Panc1 (cell line): ENCODE measurements around the gene CFAP77. TPM values are rescaled to one million over a fixed set of nuclear protein-coding genes. Genes with fewer than 3 reads are reported as not detected.

Experiments
- ATAC-seq: fragments of 200-7000 bp; cut with Tn5 transposase; 2 replicates; pipeline ENCODE4 v1.9.1; 2020; ENCODE audit warnings: mild to moderate bottlenecking, moderate library complexity
- BruUV-seq: library from RNA; stranded (reverse); fragments of 400-500 nt; replicated peaks from 2 replicates; lab custom pipeline; 2021; lab: Mats Ljungman, UMichigan
- CTCF ChIA-PET: fragments of 300-600 bp; sonication (Branson Sonifier 250); formaldehyde crosslinking; loops from one replicate; lab custom pipeline; 2022; ENCODE audit warnings: antibody characterized with exemption; lab: Charles Lee
- POLR2A ChIA-PET: fragments of 300-600 bp; sonication (Branson Sonifier 250); formaldehyde crosslinking; loops from one replicate; lab custom pipeline; 2022; ENCODE audit warnings: antibody characterized with exemption; lab: Charles Lee
- DNase-seq: peaks from one replicate; pipeline ENCODE4 v3.0.0-alpha.2; 2010; ENCODE audit warnings: low read depth, low spot score
- H3K27ac ChIP-seq: 2 replicates; pipeline ENCODE4 v1.5.1; 2011; ENCODE audit warnings: mild to moderate bottlenecking, low read length, inconsistent platforms
- H3K27me3 ChIP-seq: fragments of 200-500 bp; sonication (Bioruptor generic); 2 replicates; pipeline ENCODE4 v1.6.0; 2014; ENCODE audit warnings: low read length, inconsistent platforms; ENCODE audit not compliant: control insufficient read depth, insufficient read depth
- H3K36me3 ChIP-seq: fragments of 200-500 bp; sonication (Bioruptor generic); 2 replicates; pipeline ENCODE4 v1.5.1; 2014; ENCODE audit warnings: inconsistent platforms, mild to moderate bottlenecking, low read length, moderate library complexity; ENCODE audit not compliant: control insufficient read depth, insufficient read depth
- H3K4me1 ChIP-seq: 2 replicates; pipeline ENCODE4 v1.5.1; 2011; ENCODE audit warnings: inconsistent platforms, mild to moderate bottlenecking, low read length, moderate library complexity; ENCODE audit not compliant: control insufficient read depth, insufficient read depth
- H3K4me3 ChIP-seq, 2 experiments: 2 replicates each; pipeline ENCODE4 v1.5.1; 2011 to 2012; ENCODE audit warnings: low read depth in 2 of 2, low read length in 2 of 2, mild to moderate bottlenecking in 2 of 2, inconsistent platforms in 1 of 2, moderate library complexity in 1 of 2
- H3K9me3 ChIP-seq: fragments of 200-500 bp; sonication (Bioruptor generic); 2 replicates; pipeline ENCODE4 v1.5.1; 2014; ENCODE audit warnings: low read depth, mild to moderate bottlenecking, inconsistent platforms, low read length, moderate library complexity; ENCODE audit not compliant: control insufficient read depth, insufficient read depth
- POLR2AphosphoS5 ChIP-seq: IDR thresholded peaks from 2 replicates; pipeline ENCODE4 v1.6.1; 2012; ENCODE audit warnings: mild to moderate bottlenecking, low read depth, low read length, moderate library complexity
- REST ChIP-seq, 2 experiments: IDR thresholded peaks; 2 replicates each; pipeline ENCODE4 v1.6.1; 2011 to 2012; ENCODE audit warnings: low read depth in 2 of 2, control low read depth in 1 of 2, low read length in 1 of 2, mild to moderate bottlenecking in 1 of 2, moderate library complexity in 1 of 2; ENCODE audit not compliant: insufficient read depth in 1 of 2
- SIN3A ChIP-seq: IDR thresholded peaks from 2 replicates; pipeline ENCODE4 v1.6.1; 2012; ENCODE audit warnings: low read depth, mild to moderate bottlenecking, low read length, moderate library complexity, borderline replicate concordance; ENCODE audit not compliant: insufficient read depth
- TCF7L2 ChIP-seq: IDR thresholded peaks from 2 replicates; pipeline ENCODE4 v1.6.1; 2011; ENCODE audit warnings: mild to moderate bottlenecking, low read depth, low read length, inconsistent platforms
- in situ Hi-C: cut with HindIII; loops from 2 replicates; pipeline ENCODE4 v1.10.0; 2016; ENCODE audit warnings: low sequenced_read_pairs, low pct_unique_long_range_greater_than_20kb
- intact Hi-C: fragments of 100-400 bp; cut with micrococcal nuclease; formaldehyde crosslinking; loops from one replicate; pipeline ENCODE4 v1.10.0; 2022; ENCODE audit not compliant: unreplicated experiment
- total RNA-seq: library from RNA; stranded (reverse); gene quantifications from one replicate; pipeline ENCODE4 v1.2.1, GENCODE V29; 2021; ENCODE audit not compliant: unreplicated experiment
- TF ChIP-seq, protein P1 (sequence below): fragments of 450-650 bp; IDR thresholded peaks from 2 replicates; pipeline ENCODE4 v1.5.1; 2017; ENCODE audit warnings: mild to moderate bottlenecking

The CFAP77 gene
- total RNA-seq, 1 experiment from 2014 or later: not detected

DNA sequence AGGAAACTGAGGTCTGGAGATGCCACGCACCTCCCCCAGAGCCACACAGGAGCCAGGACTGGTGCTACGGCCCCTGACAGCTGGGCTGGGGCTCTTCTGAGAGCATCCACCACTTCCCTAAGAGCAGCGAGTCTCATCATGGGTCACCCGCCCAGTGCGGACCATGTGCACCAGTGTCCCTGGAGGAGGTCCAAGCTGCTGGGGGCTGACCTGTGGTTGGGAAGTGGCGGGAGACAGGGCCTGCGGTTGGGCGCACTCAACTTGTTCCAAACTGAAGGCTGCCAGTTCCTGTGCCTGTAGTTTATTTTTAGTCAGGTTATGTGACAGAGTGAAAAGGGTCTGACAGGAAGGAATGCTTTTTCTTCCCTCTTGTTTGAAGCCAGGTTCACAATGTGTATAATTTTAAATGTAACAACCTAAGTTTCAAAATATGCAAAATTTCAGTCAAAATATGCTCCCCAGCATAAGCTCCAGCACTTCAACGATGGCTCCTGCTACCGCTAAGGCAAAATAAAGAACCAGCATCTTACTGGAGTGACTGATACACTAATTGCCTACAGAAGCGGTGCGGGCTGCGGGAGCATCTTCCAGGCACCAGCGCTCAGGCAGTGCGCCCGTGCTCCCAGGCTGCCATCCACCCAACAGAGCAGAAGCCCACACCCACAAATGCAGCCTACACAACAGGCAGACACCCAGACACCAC, 187.2 kb downstream of the CFAP77 start:
- in situ Hi-C loops: no loop called here
- no peaks in the 10 kb centered on the region for H3K27me3 ChIP-seq
- no peak for ATAC-seq
- H3K9me3 ChIP-seq: no peaks in the 10 kb centered on the region
- no TSS peak for BruUV-seq
- no peak for DNase-seq
- ChIA-PET POLR2A (no interaction called here), CTCF (no interaction called here)
- intact Hi-C loops: no loop called here
- no peak for TF ChIP-seq SIN3A
- no peak for TF ChIP-seq REST (IDR thresholded peaks at IDR 0.05; ENCODE audit: insufficient read depth in 1 of 2, low read depth in 2 of 2, low read length in 1 of 2)
- TF ChIP-seq, protein P1, sequence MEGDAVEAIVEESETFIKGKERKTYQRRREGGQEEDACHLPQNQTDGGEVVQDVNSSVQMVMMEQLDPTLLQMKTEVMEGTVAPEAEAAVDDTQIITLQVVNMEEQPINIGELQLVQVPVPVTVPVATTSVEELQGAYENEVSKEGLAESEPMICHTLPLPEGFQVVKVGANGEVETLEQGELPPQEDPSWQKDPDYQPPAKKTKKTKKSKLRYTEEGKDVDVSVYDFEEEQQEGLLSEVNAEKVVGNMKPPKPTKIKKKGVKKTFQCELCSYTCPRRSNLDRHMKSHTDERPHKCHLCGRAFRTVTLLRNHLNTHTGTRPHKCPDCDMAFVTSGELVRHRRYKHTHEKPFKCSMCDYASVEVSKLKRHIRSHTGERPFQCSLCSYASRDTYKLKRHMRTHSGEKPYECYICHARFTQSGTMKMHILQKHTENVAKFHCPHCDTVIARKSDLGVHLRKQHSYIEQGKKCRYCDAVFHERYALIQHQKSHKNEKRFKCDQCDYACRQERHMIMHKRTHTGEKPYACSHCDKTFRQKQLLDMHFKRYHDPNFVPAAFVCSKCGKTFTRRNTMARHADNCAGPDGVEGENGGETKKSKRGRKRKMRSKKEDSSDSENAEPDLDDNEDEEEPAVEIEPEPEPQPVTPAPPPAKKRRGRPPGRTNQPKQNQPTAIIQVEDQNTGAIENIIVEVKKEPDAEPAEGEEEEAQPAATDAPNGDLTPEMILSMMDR: no peak
- no peak for TF ChIP-seq TCF7L2
- no peak for TF ChIP-seq POLR2AphosphoS5
- H3K27ac ChIP-seq: no peak overlapping the region
- H3K4me3 ChIP-seq: no peak overlapping the region
- H3K4me1 ChIP-seq: no peaks in the 10 kb centered on the region
- no peaks in the 10 kb centered on the region for H3K36me3 ChIP-seq

DNA sequence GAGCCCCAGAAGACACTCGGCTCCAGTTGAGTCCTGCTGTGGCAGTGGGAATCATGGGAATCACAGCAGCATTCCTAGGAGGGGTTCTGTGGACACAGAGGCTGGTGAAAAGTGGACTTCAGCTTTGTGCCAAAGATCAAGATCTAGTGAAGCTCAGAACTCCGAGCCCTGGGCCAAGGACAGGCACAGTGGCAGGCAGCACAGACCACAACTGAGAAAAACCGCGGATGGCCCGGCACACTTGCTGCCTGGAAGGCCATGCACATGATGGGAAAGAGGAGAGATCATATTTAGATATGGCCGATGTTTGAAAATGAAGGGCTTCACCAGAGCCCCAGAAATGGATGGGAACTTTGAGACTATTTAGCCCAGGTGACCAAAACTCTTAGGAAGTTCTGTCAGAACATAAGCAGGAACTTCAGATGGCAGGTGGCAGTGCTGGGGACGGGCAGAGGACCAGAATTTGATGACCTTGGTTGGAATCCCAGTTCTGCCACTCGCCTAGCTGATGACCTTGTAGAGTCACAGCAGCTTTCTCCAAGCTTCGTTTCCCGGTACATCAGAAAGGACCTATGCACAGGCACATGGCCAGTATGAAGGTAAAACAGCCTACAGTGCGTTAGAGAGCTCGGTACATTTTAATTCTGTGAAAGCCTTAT, 190.4 kb downstream of the CFAP77 start:
- ATAC-seq: no peak
- H3K4me3 ChIP-seq: no peak overlapping the region
- no peaks in the 10 kb centered on the region for H3K27me3 ChIP-seq
- DNase-seq: no peak
- H3K4me1 ChIP-seq: no peaks in the 10 kb centered on the region
- no peak overlapping the region for H3K27ac ChIP-seq
- ChIA-PET POLR2A (interaction anchor here (0.5 kb wide), 1 partner anchor 164 kb away, joined by 11 read pairs; no protein-coding TSS in a partner anchor), CTCF (no interaction called here)
- H3K36me3 ChIP-seq: no peaks in the 10 kb centered on the region
- in situ Hi-C loops: no loop called here
- TF ChIP-seq, protein P1: no peak
- TF ChIP-seq SIN3A: no peak
- no peak for TF ChIP-seq REST (IDR thresholded peaks at IDR 0.05; ENCODE audit: insufficient read depth in 1 of 2, low read depth in 2 of 2, low read length in 1 of 2)
- no peak for TF ChIP-seq POLR2AphosphoS5
- TF ChIP-seq TCF7L2: no peak
- H3K9me3 ChIP-seq: no peaks in the 10 kb centered on the region
- BruUV-seq: no TSS peak
- intact Hi-C loops: no loop called here
